ENCODE measurements around the gene PEMT.

Gene PEMT

DNA sequence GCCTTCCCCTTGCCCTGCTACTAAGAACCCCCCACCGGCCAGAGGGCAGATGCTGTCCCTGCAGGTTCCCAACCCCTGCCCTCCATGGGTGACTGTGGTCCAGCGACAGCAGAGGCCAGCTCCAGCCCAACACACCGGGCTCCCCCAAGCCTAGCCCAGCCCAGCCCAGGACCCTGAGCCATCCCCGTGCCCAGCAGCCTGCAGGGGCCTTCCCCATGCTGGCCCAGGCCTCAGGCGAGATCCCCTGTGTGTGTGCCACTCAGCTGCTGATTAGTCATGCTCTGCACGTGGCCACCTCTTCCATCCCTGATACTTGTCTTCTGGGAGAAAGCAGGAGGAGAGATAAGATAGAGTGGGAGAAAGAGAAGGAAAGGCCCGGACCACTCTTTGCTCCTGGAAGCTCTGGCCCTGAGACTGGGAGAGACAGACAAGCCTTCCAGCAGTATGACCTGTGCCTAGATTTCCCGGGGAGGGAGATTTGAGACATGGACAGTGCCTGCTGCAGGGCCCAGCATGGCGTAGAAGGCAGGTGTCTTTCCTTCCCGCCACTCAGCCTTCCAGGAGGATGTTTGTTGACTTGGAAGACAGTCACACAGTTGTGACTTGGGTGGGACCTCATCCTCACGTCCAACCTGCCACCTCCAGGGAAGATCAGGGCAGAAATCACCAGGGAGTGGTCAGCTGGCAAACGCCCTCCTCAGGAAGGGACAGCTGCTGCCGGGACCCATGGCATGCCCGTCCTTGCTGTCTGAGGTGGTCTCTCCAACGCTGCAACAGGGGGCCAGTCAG is 54.0 kb downstream of the PEMT start:
- no peak for TF ChIP-seq CTCF (IDR thresholded peaks at IDR 0.05; ENCODE audit: insufficient read depth, low read length, poor library complexity, severe bottlenecking)
- no peak for DNase-seq (ENCODE audit: extremely low read depth, insufficient read length)
- H3K4me3 ChIP-seq (replicated peaks; ENCODE audit: low read depth, low read length) = no peak overlapping the region
- H3K27me3 ChIP-seq (replicated peaks; ENCODE audit: control insufficient read depth, insufficient read depth, low read length) = no peaks in the 10 kb centered on the region
- H3K36me3 ChIP-seq (ENCODE audit: control insufficient read depth, insufficient read depth, low read length) = no peaks in the 10 kb centered on the region

GRCh38 chr17:17536702-17537101 is 54.8 kb downstream of the PEMT start:
- no peaks in the 10 kb centered on the region for H3K27me3 ChIP-seq (replicated peaks; ENCODE audit: control insufficient read depth, insufficient read depth, low read length)
- H3K36me3 ChIP-seq (ENCODE audit: control insufficient read depth, insufficient read depth, low read length) = no peaks in the 10 kb centered on the region

DNA sequence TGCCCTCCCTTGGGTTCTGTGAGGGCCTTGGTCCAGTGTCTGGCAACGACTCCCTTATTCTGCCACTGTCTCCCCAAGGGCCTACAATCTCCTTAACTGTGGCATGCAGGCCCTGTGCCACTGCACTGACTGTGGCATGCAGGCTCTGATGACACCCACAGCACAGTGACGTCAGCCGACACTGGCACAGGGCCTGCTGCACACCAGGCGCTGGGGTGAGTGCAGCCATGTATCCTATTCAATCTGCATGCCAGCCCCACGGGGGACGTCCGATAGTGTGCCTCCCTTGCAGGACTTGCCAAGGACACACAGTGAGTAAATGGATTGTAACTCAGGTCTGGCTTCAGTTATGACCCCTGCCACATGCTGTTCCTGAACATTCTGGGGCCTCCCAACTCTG is 55.6 kb downstream of the PEMT start:
- TF ChIP-seq CTCF (IDR thresholded peaks at IDR 0.05; ENCODE audit: insufficient read depth, low read length, poor library complexity, severe bottlenecking) = no peak
- DNase-seq (ENCODE audit: extremely low read depth, insufficient read length) = no peak
- H3K36me3 ChIP-seq (ENCODE audit: control insufficient read depth, insufficient read depth, low read length) = no peaks in the 10 kb centered on the region
- H3K27me3 ChIP-seq (replicated peaks; ENCODE audit: control insufficient read depth, insufficient read depth, low read length) = no peaks in the 10 kb centered on the region
- no peak overlapping the region for H3K4me3 ChIP-seq (replicated peaks; ENCODE audit: low read depth, low read length)

More at GRCh38 chr17:17536702-17537101, 54.8 kb downstream of the PEMT start:
- no peak for TF ChIP-seq CTCF (IDR thresholded peaks at IDR 0.05; ENCODE audit: insufficient read depth, low read length, poor library complexity, severe bottlenecking)
- H3K4me3 ChIP-seq (replicated peaks; ENCODE audit: low read depth, low read length) = no peak overlapping the region
- no peak for DNase-seq (ENCODE audit: extremely low read depth, insufficient read length)

DNA sequence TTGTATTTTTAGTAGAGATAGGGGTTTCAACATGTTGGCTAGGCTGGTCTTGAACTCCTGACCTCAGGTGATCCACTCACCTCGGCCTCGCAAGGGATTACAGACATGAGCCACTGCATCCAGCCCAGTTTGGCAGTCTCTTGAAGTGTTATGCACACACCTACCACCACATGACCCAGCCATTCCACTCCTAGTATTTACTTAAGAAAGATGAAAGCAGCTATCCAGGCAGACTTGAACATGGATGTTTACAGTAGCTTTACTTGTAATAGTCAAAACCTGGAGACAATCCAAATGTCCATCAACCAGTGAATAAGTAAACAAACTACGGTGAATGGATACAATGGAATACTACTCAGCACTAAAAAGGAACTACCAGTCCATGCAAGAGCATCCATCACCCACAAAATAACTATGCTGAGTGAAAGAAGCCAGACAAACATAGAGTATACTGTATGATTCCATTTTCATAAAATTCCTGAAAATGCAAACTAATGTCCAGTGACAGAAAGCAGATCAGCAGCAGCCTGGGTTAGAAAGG is 57.5 kb downstream of the PEMT start:
- H3K27me3 ChIP-seq (replicated peaks; ENCODE audit: control insufficient read depth, insufficient read depth, low read length) = no peaks in the 10 kb centered on the region
- no peak overlapping the region for H3K4me3 ChIP-seq (replicated peaks; ENCODE audit: low read depth, low read length)
- no peaks in the 10 kb centered on the region for H3K36me3 ChIP-seq (ENCODE audit: control insufficient read depth, insufficient read depth, low read length)
- DNase-seq (ENCODE audit: extremely low read depth, insufficient read length) = no peak
- TF ChIP-seq CTCF (IDR thresholded peaks at IDR 0.05; ENCODE audit: insufficient read depth, low read length, poor library complexity, severe bottlenecking) = no peak

DNA sequence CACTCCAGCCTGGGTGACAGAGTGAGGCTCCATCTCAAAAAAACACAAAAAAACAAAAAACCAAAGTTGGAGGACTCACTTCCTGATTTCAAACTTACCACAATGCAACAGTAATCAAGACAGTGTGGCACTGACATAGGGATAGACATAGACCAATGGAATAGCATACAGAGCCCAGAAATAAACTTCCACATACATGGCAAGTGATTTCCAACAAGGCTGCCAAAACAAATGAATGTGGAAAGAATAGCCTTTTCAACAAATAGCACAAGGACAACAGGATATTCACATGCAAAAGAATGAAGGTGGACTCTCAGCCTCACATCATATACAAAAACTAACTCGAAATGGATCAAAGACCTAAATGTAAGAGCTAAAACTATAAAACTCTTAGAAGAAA is 58.5 kb downstream of the PEMT start:
- Histone ChIP-seq H3K36me3 (ENCODE audit: control insufficient read depth, insufficient read depth, low read length) (no peaks in the 10 kb centered on the region), H3K4me3 (replicated peaks; ENCODE audit: low read depth, low read length) (no peak overlapping the region), H3K27me3 (replicated peaks; ENCODE audit: control insufficient read depth, insufficient read depth, low read length) (no peaks in the 10 kb centered on the region)
- no peak for TF ChIP-seq CTCF (IDR thresholded peaks at IDR 0.05; ENCODE audit: insufficient read depth, low read length, poor library complexity, severe bottlenecking)
- no peak for DNase-seq (ENCODE audit: extremely low read depth, insufficient read length)
